RWPE1 (cell line): ENCODE data around the gene PRR14L.
A peak's percentile ranks its signal among the peaks of the same experiment; 100 is the strongest.

ENCODE experiments used
- CTCF ChIA-PET: fragments of 350-600 bp; sonication (Branson Sonifier 250); formaldehyde crosslinking; extraction: SDS; loops from one replicate; lab custom pipeline; 2021; lab: Yijun Ruan, JAX
- POLR2A ChIA-PET: fragments of 400-600 bp; formaldehyde crosslinking; extraction: SDS; loops from one replicate; lab custom pipeline; 2020; ENCODE audit warnings: antibody characterized with exemption; ENCODE audit not compliant: low non-redundant PET; lab: Yijun Ruan, JAX
- DNase-seq: peaks from one replicate; pipeline ENCODE4 v3.0.0; 2012; ENCODE audit warnings: low spot score
- H3K27ac ChIP-seq: fragments of 450-650 bp; 2 replicates; pipeline ENCODE4 v1.5.1; 2017
- CTCF ChIP-seq: fragments of 450-650 bp; conservative IDR thresholded peaks from 2 replicates; pipeline ENCODE4 v1.5.1; 2017; ENCODE audit warnings: low read depth, mild to moderate bottlenecking

Gene PRR14L

GRCh38 chr22:31653944-31654343 is 96.0 kb downstream of the PRR14L start:
- no peak for DNase-seq
- TF ChIP-seq CTCF: no peak
- H3K27ac ChIP-seq: peak overlapping the region; percentile 24; the same call in 1 of the 2 replicates
- POLR2A ChIA-PET: no interaction called here
- CTCF ChIA-PET: no interaction called here

DNA sequence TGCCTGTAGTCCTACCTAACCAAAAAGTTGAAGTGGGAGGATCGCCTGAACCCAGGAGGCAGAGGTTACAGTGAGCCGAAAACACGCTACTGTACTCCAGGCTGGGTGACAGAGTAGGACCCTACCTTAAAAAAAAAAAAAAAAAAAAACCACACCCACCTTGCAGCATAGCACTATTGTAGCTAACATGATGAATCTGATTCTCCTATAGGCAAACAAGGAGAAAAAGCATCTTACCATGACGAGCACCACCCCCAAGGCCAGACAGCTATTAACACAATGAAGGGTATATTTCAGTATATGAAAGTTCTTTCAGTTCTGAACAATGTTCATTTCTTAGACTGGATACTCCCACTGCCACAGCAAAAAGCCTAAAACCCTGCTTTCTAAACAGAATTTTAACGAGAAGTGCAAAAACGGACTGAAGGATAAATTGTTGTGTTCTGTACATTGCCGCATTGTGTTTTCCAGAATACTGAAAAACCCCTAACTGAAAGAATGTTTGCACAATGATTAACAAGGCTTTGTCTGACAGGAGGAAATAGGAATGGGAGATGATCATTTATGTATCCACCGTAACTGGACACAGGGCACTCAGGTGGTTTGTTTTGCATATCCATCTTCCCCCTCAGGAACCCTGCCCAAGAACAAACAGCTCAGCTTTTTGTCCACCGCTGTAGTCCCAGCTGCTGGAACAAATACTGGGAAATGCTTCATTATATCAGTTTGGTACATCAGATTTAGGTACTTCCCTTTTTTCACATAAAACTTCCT is 96.8 kb downstream of the PRR14L start:
- no peak for TF ChIP-seq CTCF
- POLR2A ChIA-PET: no interaction called here
- DNase-seq: no peak
- CTCF ChIA-PET: interaction anchor here (0.7 kb wide), 1 partner anchor 317 kb away, joined by 5 read pairs; no protein-coding TSS in a partner anchor
- peak overlapping the region; percentile 79 for H3K27ac ChIP-seq

DNA sequence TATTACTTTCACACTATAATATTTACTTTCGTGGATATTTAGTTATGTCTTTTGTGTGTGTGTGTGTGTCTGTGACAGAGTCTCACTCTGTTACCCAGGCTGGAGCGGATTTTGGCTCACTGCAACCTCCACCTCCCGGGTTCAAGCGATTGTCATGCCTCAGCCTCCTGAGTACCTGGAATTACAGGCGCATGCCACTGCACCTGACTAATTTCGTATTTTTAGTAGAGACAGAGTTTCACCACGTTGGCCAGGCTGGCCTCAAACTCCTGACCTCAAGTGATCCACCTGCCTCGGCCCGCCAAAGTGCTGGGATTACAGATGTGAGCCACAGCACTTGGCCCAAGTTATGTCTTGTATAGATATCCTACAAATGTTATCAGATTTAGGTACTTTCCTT is 97.8 kb downstream of the PRR14L start:
- no peak for DNase-seq
- no peak for TF ChIP-seq CTCF
- H3K27ac ChIP-seq: peak overlapping the region; percentile 79
- ChIA-PET POLR2A (no interaction called here), CTCF (no interaction called here)

DNA sequence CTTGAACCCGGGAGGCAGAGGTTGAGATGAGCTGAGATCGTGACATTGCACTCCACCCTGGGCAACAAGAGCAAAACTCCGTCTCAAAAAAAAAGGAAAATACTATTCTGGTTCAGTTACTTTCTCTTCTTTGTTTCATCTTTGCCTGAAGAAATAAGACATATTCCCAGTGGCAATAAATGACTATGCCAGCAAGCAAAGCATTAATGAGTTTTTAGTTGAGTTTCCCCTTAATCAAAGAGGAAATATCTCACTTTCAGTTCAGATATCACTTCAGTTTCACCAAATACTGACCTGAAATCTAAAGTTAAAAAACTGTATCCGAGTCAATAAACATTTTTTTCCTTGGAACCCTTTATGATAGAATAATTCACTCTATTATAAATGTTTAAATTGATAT is 98.3 kb downstream of the PRR14L start:
- CTCF ChIA-PET: no interaction called here
- no peak for TF ChIP-seq CTCF
- POLR2A ChIA-PET: no interaction called here
- DNase-seq: no peak
- peak overlapping the region; percentile 79 for H3K27ac ChIP-seq

DNA sequence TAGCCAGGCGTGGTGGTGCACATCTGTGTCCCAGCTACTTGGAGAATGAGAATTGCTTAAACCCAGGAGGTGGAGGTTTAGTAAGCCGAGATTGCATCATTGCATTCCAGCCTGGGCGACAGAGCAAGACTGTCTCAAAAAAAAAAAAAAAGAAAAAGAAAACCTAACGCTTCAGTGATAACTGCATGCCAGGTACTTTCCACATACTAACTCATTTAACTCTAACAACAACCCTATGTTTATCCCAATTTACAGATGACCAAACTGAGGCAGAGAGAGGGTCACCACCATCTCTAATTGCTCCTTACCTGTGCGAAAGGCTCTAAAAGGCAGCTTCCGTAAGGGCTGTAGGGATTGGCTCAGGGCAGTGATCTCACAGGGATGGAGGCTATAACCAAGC is 99.5 kb downstream of the PRR14L start:
- DNase-seq: no peak
- H3K27ac ChIP-seq: peak overlapping the region; percentile 85
- ChIA-PET POLR2A (no interaction called here), CTCF (no interaction called here)
- TF ChIP-seq CTCF: no peak

DNA sequence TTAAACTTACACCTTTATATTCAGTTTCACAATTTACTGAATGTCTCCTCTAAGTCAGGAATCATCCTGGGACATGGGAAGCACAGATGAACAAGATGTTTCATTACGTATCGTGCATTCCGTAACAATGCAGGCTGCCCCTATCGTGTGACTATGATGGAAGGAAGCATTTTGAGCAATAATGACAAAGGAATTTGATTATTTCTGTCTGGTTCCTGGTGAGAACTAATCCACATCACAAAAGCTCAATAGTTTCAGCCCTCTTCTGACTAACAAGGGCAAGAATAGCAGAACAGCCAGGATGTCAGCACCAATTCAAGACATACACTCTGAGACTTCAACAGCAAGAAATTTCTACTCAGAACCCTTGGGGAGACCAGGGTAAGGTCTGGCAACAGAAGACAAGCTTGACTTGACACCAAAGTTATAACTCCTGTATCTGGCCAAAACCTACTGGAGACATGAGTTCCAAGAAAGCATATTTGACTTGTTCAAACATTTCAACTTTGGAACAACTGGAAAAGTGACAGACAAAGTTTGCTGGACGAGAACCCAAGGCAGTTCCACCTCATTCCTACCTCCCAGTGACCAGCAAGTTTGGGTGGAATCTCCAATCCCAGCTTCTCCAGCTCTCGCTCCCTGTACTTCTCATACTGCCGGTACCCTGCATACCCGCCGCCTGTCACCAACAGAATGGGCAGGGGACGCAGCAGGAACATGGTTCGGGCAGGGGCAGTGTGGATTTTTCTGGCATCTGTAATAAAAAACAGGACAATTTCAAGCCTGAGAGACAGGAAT is 102.2 kb downstream of the PRR14L start:
- TF ChIP-seq CTCF: no peak
- peak overlapping the region; percentile 85 for H3K27ac ChIP-seq
- ChIA-PET POLR2A (no interaction called here), CTCF (no interaction called here)
- no peak for DNase-seq
